ENCODE measurements around the gene IQGAP1.

The IQGAP1 gene

GRCh38 chr15:90459368-90459767 lies 71.3 kb downstream of the IQGAP1 start:
- Mint-ChIP-seq H3K36me3 (ENCODE audit: low read depth) (peaks cover 47% of the 10 kb centered on the region), H3K27me3 (ENCODE audit: low read depth, poor library complexity) (peaks cover 3% of the 10 kb centered on the region), H3K4me3 (no peak overlapping the region), H3K9me3 (no peaks in the 10 kb centered on the region), H3K4me1 (peaks cover 18% of the 10 kb centered on the region), H3K27ac (peak overlapping the region; percentile 46)
- DNase-seq, result no peak
- TF ChIP-seq CTCF (IDR thresholded peaks at IDR 0.05), result no peak

- no peak for TF ChIP-seq CTCF (IDR thresholded peaks at IDR 0.05)
- H3K36me3 Mint-ChIP-seq (ENCODE audit: low read depth), result peaks cover 40% of the 10 kb centered on the region
- no peak overlapping the region for H3K4me3 Mint-ChIP-seq
- H3K4me1 Mint-ChIP-seq, result peaks cover 18% of the 10 kb centered on the region
- H3K9me3 Mint-ChIP-seq, result no peaks in the 10 kb centered on the region
- H3K27me3 Mint-ChIP-seq (ENCODE audit: low read depth, poor library complexity), result peaks cover 8% of the 10 kb centered on the region
- no peak for DNase-seq
- H3K27ac Mint-ChIP-seq, result peak overlapping the region; percentile 44
These were observed 72.2 kb downstream of the IQGAP1 start for GRCh38 chr15:90460142-90460824.

GRCh38 chr15:90463381-90463780 lies 75.3 kb downstream of the IQGAP1 start:
- peaks cover 18% of the 10 kb centered on the region for H3K4me1 Mint-ChIP-seq
- TF ChIP-seq CTCF (IDR thresholded peaks at IDR 0.05), result no peak
- peaks cover 8% of the 10 kb centered on the region for H3K27me3 Mint-ChIP-seq (ENCODE audit: low read depth, poor library complexity)
- no peak overlapping the region for H3K27ac Mint-ChIP-seq
- H3K9me3 Mint-ChIP-seq, result no peaks in the 10 kb centered on the region
- H3K36me3 Mint-ChIP-seq (ENCODE audit: low read depth), result peaks cover 43% of the 10 kb centered on the region
- no peak for DNase-seq
- H3K4me3 Mint-ChIP-seq, result no peak overlapping the region

GRCh38 chr15:90465140-90465929 lies 77.3 kb downstream of the IQGAP1 start:
- Mint-ChIP-seq H3K27ac (no peak overlapping the region), H3K4me3 (no peak overlapping the region), H3K36me3 (ENCODE audit: low read depth) (peaks cover 28% of the 10 kb centered on the region), H3K9me3 (no peaks in the 10 kb centered on the region), H3K4me1 (peaks cover 4% of the 10 kb centered on the region), H3K27me3 (ENCODE audit: low read depth, poor library complexity) (peaks cover 6% of the 10 kb centered on the region)
- no peak for DNase-seq
- no peak for TF ChIP-seq CTCF (IDR thresholded peaks at IDR 0.05)

- peaks cover 5% of the 10 kb centered on the region for H3K27me3 Mint-ChIP-seq (ENCODE audit: low read depth, poor library complexity)
- no peak overlapping the region for H3K27ac Mint-ChIP-seq
- no peak for DNase-seq
- no peak for TF ChIP-seq CTCF (IDR thresholded peaks at IDR 0.05)
- H3K4me1 Mint-ChIP-seq, result peaks cover 5% of the 10 kb centered on the region
- no peaks in the 10 kb centered on the region for H3K9me3 Mint-ChIP-seq
- H3K36me3 Mint-ChIP-seq (ENCODE audit: low read depth), result peaks cover 24% of the 10 kb centered on the region
- H3K4me3 Mint-ChIP-seq, result no peak overlapping the region
These were observed 78.0 kb downstream of the IQGAP1 start for GRCh38 chr15:90465930-90466567.
